HL-60 (cell line): Measurements from ENCODE around the gene MDM2.

Source experiments
- POLR2AphosphoS5 ChIP-seq: IDR thresholded peaks from 2 replicates; pipeline ENCODE4 v1.6.1; 2012; ENCODE audit warnings: low read depth
- SPI1 ChIP-seq: IDR thresholded peaks from 2 replicates; pipeline ENCODE4 v1.6.1; 2012; ENCODE audit warnings: low read depth, mild to moderate bottlenecking, borderline replicate concordance
- TF ChIP-seq, protein P1 (sequence below): IDR thresholded peaks from one replicate; pipeline ENCODE4 v1.5.1; 2011; ENCODE audit warnings: low read length, control low read depth, inconsistent platforms; ENCODE audit not compliant: insufficient read depth

DNA sequence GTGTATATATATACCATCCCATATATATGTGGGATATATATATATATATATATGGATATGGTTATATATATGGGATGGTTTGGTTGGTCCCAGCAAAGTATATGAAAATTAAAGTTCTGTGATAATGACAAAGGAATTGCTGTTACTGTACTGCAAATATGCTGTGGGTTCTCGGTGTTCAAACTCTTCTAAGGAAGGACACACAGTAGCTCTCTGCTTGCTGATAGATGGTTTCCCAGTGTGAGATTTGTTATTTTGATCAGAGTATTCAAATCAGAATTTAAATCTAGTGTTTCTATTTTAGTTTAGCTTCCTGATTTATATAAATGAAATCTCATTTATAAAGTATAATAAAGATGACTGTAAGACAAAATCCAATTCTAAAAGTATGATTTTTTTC lies 42.3 kb upstream of the MDM2 start:
- TF ChIP-seq, protein P1, sequence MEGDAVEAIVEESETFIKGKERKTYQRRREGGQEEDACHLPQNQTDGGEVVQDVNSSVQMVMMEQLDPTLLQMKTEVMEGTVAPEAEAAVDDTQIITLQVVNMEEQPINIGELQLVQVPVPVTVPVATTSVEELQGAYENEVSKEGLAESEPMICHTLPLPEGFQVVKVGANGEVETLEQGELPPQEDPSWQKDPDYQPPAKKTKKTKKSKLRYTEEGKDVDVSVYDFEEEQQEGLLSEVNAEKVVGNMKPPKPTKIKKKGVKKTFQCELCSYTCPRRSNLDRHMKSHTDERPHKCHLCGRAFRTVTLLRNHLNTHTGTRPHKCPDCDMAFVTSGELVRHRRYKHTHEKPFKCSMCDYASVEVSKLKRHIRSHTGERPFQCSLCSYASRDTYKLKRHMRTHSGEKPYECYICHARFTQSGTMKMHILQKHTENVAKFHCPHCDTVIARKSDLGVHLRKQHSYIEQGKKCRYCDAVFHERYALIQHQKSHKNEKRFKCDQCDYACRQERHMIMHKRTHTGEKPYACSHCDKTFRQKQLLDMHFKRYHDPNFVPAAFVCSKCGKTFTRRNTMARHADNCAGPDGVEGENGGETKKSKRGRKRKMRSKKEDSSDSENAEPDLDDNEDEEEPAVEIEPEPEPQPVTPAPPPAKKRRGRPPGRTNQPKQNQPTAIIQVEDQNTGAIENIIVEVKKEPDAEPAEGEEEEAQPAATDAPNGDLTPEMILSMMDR: no peak
- TF ChIP-seq SPI1 (no peak), POLR2AphosphoS5 (no peak)
